ENCODE measurements around the gene SIGLEC7.

Gene SIGLEC7

GRCh38 chr19:51123381-51123800 lies 18.7 kb upstream of the SIGLEC7 start:
- TF ChIP-seq CTCF (IDR thresholded peaks at IDR 0.05; ENCODE audit: low read length, missing control alignments): no peak
- DNase-seq (ENCODE audit: low read depth): no peak
- H3K4me3 ChIP-seq (replicated peaks; ENCODE audit: low read depth, low read length): no peak overlapping the region

- no peak overlapping the region for H3K4me3 ChIP-seq (replicated peaks; ENCODE audit: low read depth, low read length)
- no peak for TF ChIP-seq CTCF (IDR thresholded peaks at IDR 0.05; ENCODE audit: low read length, missing control alignments)
- DNase-seq (ENCODE audit: low read depth): no peak
These were observed 18.3 kb upstream of the SIGLEC7 start for GRCh38 chr19:51123802-51124201.

- DNase-seq (ENCODE audit: low read depth): no peak
- no peak overlapping the region for H3K4me3 ChIP-seq (replicated peaks; ENCODE audit: low read depth, low read length)
- no peak for TF ChIP-seq CTCF (IDR thresholded peaks at IDR 0.05; ENCODE audit: low read length, missing control alignments)
These were observed 17.9 kb upstream of the SIGLEC7 start for GRCh38 chr19:51124216-51124615.

- TF ChIP-seq CTCF (IDR thresholded peaks at IDR 0.05; ENCODE audit: low read length, missing control alignments): no peak
- H3K4me3 ChIP-seq (replicated peaks; ENCODE audit: low read depth, low read length): no peak within 1 kb of the TSS
- DNase-seq (ENCODE audit: low read depth): no peak
These were observed 17.4 kb upstream of the SIGLEC7 start, which contains the start of gene SIGLEC9 for GRCh38 chr19:51124729-51125128. SIGLEC9 (plus strand) TSS chr19:51124906; CDS start chr19:51124975, 69 bp downstream.

- no peak for TF ChIP-seq CTCF (IDR thresholded peaks at IDR 0.05; ENCODE audit: low read length, missing control alignments)
- no peak overlapping the region for H3K4me3 ChIP-seq (replicated peaks; ENCODE audit: low read depth, low read length)
- DNase-seq (ENCODE audit: low read depth): no peak
These were observed 16.6 kb upstream of the SIGLEC7 start for GRCh38 chr19:51125421-51126075.

GRCh38 chr19:51127032-51127431 lies 15.1 kb upstream of the SIGLEC7 start:
- H3K4me3 ChIP-seq (replicated peaks; ENCODE audit: low read depth, low read length): no peak overlapping the region
- no peak for TF ChIP-seq CTCF (IDR thresholded peaks at IDR 0.05; ENCODE audit: low read length, missing control alignments)
- no peak for DNase-seq (ENCODE audit: low read depth)

- DNase-seq (ENCODE audit: low read depth): peak; percentile 86
- no peak for TF ChIP-seq CTCF (IDR thresholded peaks at IDR 0.05; ENCODE audit: low read length, missing control alignments)
- no peak overlapping the region for H3K4me3 ChIP-seq (replicated peaks; ENCODE audit: low read depth, low read length)
These were observed 14.3 kb upstream of the SIGLEC7 start for GRCh38 chr19:51127755-51128154.

All from fibroblast of pulmonary artery (primary cell).